Peyer's patch (tissue), 4 donors: ENCODE results near the gene GDAP2. TPM values are rescaled to one million over a fixed set of nuclear protein-coding genes. Genes with fewer than 3 reads are reported as not detected.
A peak's percentile ranks its signal among the peaks of the same experiment; 100 is the strongest.

Experiments used
- DNase-seq, 3 donors: peaks; one replicate each; pipeline ENCODE4 v3.0.0-alpha.2; 2017 to 2019
- H3K27ac ChIP-seq, 4 donors: fragments of 200-600 bp; sonication (generic); one replicate each; pipeline ENCODE4 v1.5.1; 2016 to 2019
- H3K27me3 ChIP-seq, 2 donors: fragments of 200-600 bp; sonication (generic); one replicate each; pipeline ENCODE4 v1.5.1; 2019
- H3K36me3 ChIP-seq, 3 donors: fragments of 200-600 bp; sonication (generic); one replicate each; pipeline ENCODE4 v1.5.1; 2016 to 2019
- H3K4me1 ChIP-seq, 4 donors: fragments of 200-600 bp; sonication (generic); one replicate each; pipeline ENCODE4 v1.5.1; 2016 to 2019
- H3K4me3 ChIP-seq, 4 donors: fragments of 200-600 bp; sonication (generic); 1 replicate in 3 of 4; 2 replicates in 1 of 4; pipeline ENCODE4 v1.5.1; 2016 to 2019; ENCODE audit warnings: mild to moderate bottlenecking in 1 of 4
- H3K9me3 ChIP-seq, 4 donors: fragments of 200-600 bp; sonication (generic); one replicate each; pipeline ENCODE4 v1.5.1; 2016 to 2019; ENCODE audit warnings: mild to moderate bottlenecking in 1 of 4
- POLR2A ChIP-seq, 2 donors: fragments of 450-650 bp; IDR thresholded peaks; one replicate each; pipeline ENCODE4 v1.5.1; 2017; ENCODE audit warnings: antibody characterized with exemption in 2 of 2, mild to moderate bottlenecking in 2 of 2, moderate library complexity in 2 of 2
- total RNA-seq, 4 donors: library from RNA; depleted of rRNA; stranded (reverse); fragments of >200 nt; gene quantifications; one replicate each; pipeline ENCODE4 v1.1.0, GENCODE V29; 2016
- TF ChIP-seq, protein P1 (sequence below), 6 experiments: fragments of 450-650 bp in 4 of 6; fragments of 200-600 bp in 2 of 6; sonication (generic) in 1 of 6; IDR thresholded peaks; one replicate each; pipeline ENCODE4 v1.5.1; 2017 to 2019; ENCODE audit warnings: antibody characterized with exemption in 6 of 6, mild to moderate bottlenecking in 3 of 6, moderate library complexity in 1 of 6

The GDAP2 gene
- total RNA-seq, 4 donors from 2014 or later = 33.0 to 62.2 (median 46.2) TPM

DNA sequence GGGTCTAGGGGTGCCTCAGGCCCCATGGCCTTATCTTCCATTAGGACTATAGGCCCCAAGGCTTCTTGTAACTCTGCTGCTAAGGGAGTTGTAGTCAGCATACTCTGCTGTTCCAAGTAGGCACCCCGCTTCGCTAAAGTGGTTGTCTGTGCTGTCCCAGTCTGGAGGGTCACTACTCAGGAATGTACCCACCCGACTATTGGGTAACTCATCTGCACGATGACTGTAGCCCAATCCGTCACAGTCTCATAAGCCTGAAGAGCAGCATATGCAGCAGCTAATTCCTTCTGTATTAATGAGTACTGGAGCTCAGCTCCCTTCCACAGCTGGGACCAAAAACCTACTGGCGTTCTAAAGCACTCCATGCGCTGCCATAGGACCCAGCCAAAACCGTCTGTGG is 111.0 kb downstream of the GDAP2 start:
- no peaks in the 10 kb centered on the region for H3K9me3 ChIP-seq
- TF ChIP-seq, protein P1, sequence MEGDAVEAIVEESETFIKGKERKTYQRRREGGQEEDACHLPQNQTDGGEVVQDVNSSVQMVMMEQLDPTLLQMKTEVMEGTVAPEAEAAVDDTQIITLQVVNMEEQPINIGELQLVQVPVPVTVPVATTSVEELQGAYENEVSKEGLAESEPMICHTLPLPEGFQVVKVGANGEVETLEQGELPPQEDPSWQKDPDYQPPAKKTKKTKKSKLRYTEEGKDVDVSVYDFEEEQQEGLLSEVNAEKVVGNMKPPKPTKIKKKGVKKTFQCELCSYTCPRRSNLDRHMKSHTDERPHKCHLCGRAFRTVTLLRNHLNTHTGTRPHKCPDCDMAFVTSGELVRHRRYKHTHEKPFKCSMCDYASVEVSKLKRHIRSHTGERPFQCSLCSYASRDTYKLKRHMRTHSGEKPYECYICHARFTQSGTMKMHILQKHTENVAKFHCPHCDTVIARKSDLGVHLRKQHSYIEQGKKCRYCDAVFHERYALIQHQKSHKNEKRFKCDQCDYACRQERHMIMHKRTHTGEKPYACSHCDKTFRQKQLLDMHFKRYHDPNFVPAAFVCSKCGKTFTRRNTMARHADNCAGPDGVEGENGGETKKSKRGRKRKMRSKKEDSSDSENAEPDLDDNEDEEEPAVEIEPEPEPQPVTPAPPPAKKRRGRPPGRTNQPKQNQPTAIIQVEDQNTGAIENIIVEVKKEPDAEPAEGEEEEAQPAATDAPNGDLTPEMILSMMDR (IDR thresholded peaks at IDR 0.05) = no peak
- TF ChIP-seq POLR2A (IDR thresholded peaks at IDR 0.05) = no peak
- H3K36me3 ChIP-seq = no peaks in the 10 kb centered on the region
- no peak overlapping the region for H3K4me3 ChIP-seq
- no peak overlapping the region for H3K27ac ChIP-seq
- peaks cover 0 to 4% (median 0%) of the 10 kb centered on the region in 4 donors for H3K4me1 ChIP-seq
- H3K27me3 ChIP-seq = no peaks in the 10 kb centered on the region
- no peak for DNase-seq

DNA sequence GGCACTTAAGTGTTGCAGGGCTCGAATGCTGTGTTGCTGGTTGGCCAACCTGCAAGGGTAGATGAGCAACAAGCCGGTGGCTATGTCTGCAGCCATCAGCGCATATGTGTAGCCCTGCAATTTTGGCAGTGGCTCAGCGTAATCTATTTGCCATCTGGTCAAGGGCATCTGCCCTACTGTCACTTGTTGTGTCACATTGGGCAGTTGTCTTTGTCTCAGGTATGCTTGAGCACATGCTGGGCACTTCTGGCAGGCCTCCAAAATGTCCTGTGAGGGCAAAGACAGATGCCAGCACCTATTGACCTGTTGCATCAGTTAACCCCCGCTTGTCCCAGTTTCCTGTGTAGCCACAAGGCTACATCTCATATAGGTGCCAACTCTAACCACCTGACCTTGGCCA is 111.8 kb downstream of the GDAP2 start:
- Histone ChIP-seq H3K36me3 (no peaks in the 10 kb centered on the region), H3K4me3 (no peak overlapping the region), H3K27me3 (no peaks in the 10 kb centered on the region), H3K27ac (no peak overlapping the region), H3K4me1 (peaks cover 0 to 4% (median 0%) of the 10 kb centered on the region in 4 donors), H3K9me3 (no peaks in the 10 kb centered on the region)
- DNase-seq = no peak
- TF ChIP-seq, protein P1 (IDR thresholded peaks at IDR 0.05) = no peak
- no peak for TF ChIP-seq POLR2A (IDR thresholded peaks at IDR 0.05)

DNA sequence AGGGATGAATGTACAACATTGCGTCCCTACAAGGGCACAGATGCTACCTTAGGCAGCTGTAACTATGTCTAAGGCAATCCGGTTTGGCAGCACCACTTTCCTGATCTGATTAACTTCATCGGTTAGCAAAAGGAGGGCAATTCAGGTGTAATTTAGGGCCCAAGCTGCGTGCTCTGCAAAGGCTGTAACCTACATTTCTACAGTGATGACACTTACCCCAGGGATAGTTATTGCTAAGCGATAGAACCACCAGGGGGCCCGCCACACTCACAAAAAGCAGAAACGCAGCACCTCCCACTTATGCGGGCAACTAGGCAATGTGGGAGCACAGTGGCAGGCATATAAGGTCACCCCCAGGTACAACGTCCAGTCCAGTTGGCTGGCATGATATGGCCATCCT is 113.5 kb downstream of the GDAP2 start:
- Histone ChIP-seq H3K36me3 (no peaks in the 10 kb centered on the region), H3K27ac (no peak overlapping the region), H3K27me3 (no peaks in the 10 kb centered on the region), H3K4me1 (no peaks in the 10 kb centered on the region), H3K9me3 (no peaks in the 10 kb centered on the region), H3K4me3 (no peak overlapping the region)
- TF ChIP-seq, protein P1 (IDR thresholded peaks at IDR 0.05) = no peak
- TF ChIP-seq POLR2A (IDR thresholded peaks at IDR 0.05) = no peak
- DNase-seq = no peak

DNA sequence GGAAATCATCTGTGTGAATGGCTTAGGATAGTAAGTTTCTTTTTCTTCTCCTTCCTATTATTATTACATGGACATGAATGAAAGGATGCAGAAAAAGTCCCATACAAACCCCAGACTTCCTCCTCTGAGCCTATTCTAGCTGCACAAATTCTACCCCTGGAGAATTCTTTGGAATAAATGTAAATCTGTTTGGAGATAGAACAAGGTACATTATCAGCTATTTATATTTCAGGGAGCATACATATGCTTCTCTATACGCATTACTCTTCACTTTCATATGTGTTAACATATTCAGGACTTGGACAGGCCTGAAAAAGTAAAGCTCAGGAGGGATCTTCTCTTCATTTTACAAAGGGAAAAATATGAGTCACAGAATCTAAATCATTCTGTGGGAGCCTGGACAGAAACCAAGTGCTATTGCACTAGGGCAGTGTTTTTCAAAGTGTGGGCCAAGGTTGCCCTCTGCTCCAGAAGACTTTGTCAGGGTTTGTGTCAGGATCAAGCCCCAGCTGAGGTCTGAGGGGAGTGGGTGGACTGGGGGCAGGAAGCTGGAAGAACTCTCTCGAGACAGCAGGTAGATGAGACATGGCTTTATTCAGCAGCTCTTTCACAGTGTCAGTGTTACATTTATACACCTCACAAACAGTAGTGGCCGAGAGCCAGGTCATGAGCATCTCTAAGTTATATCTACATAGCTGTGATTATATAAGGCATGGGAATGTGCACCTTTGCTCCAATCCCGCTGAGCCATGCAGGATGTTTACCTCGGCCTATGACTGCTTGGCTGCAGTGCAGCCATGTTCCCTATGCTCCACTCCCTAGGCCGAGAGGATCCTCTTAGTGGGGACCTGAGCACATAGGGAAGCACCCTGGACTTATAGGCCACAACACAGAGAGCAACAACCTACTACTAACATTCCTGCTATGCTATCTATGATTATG is 114.3 kb downstream of the GDAP2 start:
- peak overlapping the region in 1 of 4 donors; percentile 1 for H3K27ac ChIP-seq
- DNase-seq = no peak
- H3K9me3 ChIP-seq = no peaks in the 10 kb centered on the region
- no peaks in the 10 kb centered on the region for H3K4me1 ChIP-seq
- no peaks in the 10 kb centered on the region for H3K36me3 ChIP-seq
- H3K27me3 ChIP-seq = no peaks in the 10 kb centered on the region
- H3K4me3 ChIP-seq = no peak overlapping the region
- no peak for TF ChIP-seq POLR2A (IDR thresholded peaks at IDR 0.05)
- TF ChIP-seq, protein P1 (IDR thresholded peaks at IDR 0.05) = no peak

Other genes with a start within 250 kb of the GDAP2 start
- 1 to 10 TPM; 3.3 to 8.2 (median 4.0) TPM for gene WDR3, start 118 bp upstream of the GDAP2 start, total RNA-seq